Lung (tissue), 12 donors: ENCODE data around the gene TMEM61. TPM values are rescaled to one million over a fixed set of nuclear protein-coding genes. Genes with fewer than 3 reads are reported as not detected.
"Not testable (repeated sequence)": the region's sequence is repeated elsewhere in the genome, so short reads cannot be mapped to it uniquely, and the experiment has no call there.

Experiments used
- ATAC-seq: fragments of 200-7000 bp; cut with Tn5 transposase; one replicate; pipeline ENCODE4 v1.9.1; 2020; ENCODE audit warnings: moderate number of reproducible peaks; ENCODE audit not compliant: insufficient read depth, low FRiP score
- DNase-seq, 3 donors: peaks; one replicate each; pipeline ENCODE4 v3.0.0-alpha.2; 2013 to 2017
- H3K27ac ChIP-seq, 2 donors: one replicate each; pipeline ENCODE4 v1.5.1; 2013; ENCODE audit warnings: mild to moderate bottlenecking in 2 of 2, moderate library complexity in 2 of 2, control low read depth in 1 of 2, inconsistent platforms in 1 of 2, low read depth in 1 of 2, low read length in 1 of 2
- H3K27me3 ChIP-seq, 3 donors: one replicate each; pipeline ENCODE4 v1.5.1; 2013; ENCODE audit warnings: low read length in 2 of 3; ENCODE audit not compliant: control insufficient read depth in 3 of 3, insufficient read depth in 3 of 3
- H3K36me3 ChIP-seq, 4 donors: one replicate each; pipeline ENCODE4 v1.5.1; 2013; ENCODE audit warnings: low read length in 4 of 4, mild to moderate bottlenecking in 1 of 4, moderate library complexity in 1 of 4; ENCODE audit not compliant: control insufficient read depth in 4 of 4, insufficient read depth in 4 of 4
- H3K4me1 ChIP-seq, 5 donors: one replicate each; pipeline ENCODE4 v1.5.1; 2013; ENCODE audit warnings: low read length in 5 of 5, mild to moderate bottlenecking in 2 of 5, moderate library complexity in 1 of 5; ENCODE audit not compliant: control insufficient read depth in 5 of 5, insufficient read depth in 5 of 5
- H3K4me3 ChIP-seq: one replicate; pipeline ENCODE4 v1.5.1; 2013; ENCODE audit warnings: mild to moderate bottlenecking, control low read depth, moderate library complexity
- H3K9ac ChIP-seq, 2 donors: one replicate each; pipeline ENCODE4 v1.5.1; 2013; ENCODE audit warnings: low read length in 2 of 2, control low read depth in 1 of 2; ENCODE audit not compliant: insufficient read depth in 1 of 2
- H3K9me3 ChIP-seq, 4 donors: one replicate each; pipeline ENCODE4 v1.5.1; 2013; ENCODE audit warnings: low read length in 3 of 4, mild to moderate bottlenecking in 1 of 4, moderate library complexity in 1 of 4; ENCODE audit not compliant: control insufficient read depth in 4 of 4, insufficient read depth in 3 of 4
- WGBS, 2 donors: extraction: QIAGEN DNeasy Blood & Tissue Kit; methylation state at CpG; one replicate each; pipeline ENCODE4 v1.1.7; 2013; 5-methylcytosine and 5-hydroxymethylcytosine counted together
- polyA plus RNA-seq, 2 donors: library from polyadenylated mRNA; stranded (reverse); fragments of 200-250 nt; gene quantifications; one replicate each; pipeline ENCODE4 v1.2.1, GENCODE V29; 2013
- total RNA-seq, 2 donors: library from RNA; depleted of rRNA in 1 of 2; stranded (reverse); fragments of >200 nt in 1 of 2; gene quantifications; one replicate each; pipeline ENCODE4 v1.2.1, GENCODE V29; 2014 to 2021
- TF ChIP-seq, protein P1 (sequence below): IDR thresholded peaks from 2 replicates; pipeline ENCODE4 v1.5.1; 2012; ENCODE audit warnings: mild to moderate bottlenecking; ENCODE audit errors: control extremely low read depth, extremely low read depth
- donor health status: control.
- donor health status: control.
- donor health status: Bipolar disorder and iron deficiency.
- donor health status: healthy.
- donor health status: DM: yes; HTN: yes; CAD: no.

Gene TMEM61
- total and polyA plus RNA-seq, 4 donors: 0.91 to 2.1 (median 1.3) TPM

- Histone ChIP-seq H3K27ac (no peak overlapping the region), H3K4me1 (peaks cover 0 to 4% (median 0%) of the 10 kb centered on the region in 5 donors), H3K9me3 (no peaks in the 10 kb centered on the region), H3K9ac (no peak overlapping the region), H3K4me3 (no peak overlapping the region), H3K27me3 (no peaks in the 10 kb centered on the region), H3K36me3 (no peaks in the 10 kb centered on the region)
- ATAC-seq (no peak), DNase-seq (no peak)
- TF ChIP-seq, protein P1, sequence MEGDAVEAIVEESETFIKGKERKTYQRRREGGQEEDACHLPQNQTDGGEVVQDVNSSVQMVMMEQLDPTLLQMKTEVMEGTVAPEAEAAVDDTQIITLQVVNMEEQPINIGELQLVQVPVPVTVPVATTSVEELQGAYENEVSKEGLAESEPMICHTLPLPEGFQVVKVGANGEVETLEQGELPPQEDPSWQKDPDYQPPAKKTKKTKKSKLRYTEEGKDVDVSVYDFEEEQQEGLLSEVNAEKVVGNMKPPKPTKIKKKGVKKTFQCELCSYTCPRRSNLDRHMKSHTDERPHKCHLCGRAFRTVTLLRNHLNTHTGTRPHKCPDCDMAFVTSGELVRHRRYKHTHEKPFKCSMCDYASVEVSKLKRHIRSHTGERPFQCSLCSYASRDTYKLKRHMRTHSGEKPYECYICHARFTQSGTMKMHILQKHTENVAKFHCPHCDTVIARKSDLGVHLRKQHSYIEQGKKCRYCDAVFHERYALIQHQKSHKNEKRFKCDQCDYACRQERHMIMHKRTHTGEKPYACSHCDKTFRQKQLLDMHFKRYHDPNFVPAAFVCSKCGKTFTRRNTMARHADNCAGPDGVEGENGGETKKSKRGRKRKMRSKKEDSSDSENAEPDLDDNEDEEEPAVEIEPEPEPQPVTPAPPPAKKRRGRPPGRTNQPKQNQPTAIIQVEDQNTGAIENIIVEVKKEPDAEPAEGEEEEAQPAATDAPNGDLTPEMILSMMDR: no peak
- WGBS, 2 donors: 89 to 91% methylated on average over 4 of the region's 4 CpGs
These were observed 43.6 kb upstream of the TMEM61 start for GRCh38 chr1:54936791-54937190.

DNA sequence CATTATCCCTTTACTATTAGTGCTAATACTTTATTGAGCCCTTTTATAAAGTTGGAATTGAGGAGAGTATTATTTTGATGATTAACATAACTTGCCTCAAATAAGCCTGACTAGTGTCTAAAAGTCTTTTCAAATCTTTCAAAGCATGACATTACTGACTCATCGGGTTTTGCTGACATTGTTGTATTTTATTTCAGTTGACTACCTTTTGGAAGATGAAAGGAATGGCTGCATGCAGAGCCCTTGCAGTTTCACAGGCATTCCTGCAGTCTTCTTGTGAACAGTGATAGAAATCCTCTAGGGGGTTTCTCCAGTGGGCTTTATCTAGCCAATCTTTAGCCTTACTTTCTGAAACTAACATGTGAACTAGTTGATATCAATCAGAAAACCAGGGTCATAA lies 43.0 kb upstream of the TMEM61 start:
- WGBS, 2 donors: 74 to 80% methylated on average over 1 of the region's 1 CpG
- Histone ChIP-seq H3K4me1 (peaks cover 0 to 4% (median 0%) of the 10 kb centered on the region in 5 donors), H3K36me3 (no peaks in the 10 kb centered on the region), H3K27me3 (no peaks in the 10 kb centered on the region), H3K9ac (no peak overlapping the region), H3K27ac (no peak overlapping the region), H3K9me3 (no peaks in the 10 kb centered on the region), H3K4me3 (no peak overlapping the region)
- DNase-seq (no peak), ATAC-seq (no peak)
- TF ChIP-seq, protein P1: no peak

DNA sequence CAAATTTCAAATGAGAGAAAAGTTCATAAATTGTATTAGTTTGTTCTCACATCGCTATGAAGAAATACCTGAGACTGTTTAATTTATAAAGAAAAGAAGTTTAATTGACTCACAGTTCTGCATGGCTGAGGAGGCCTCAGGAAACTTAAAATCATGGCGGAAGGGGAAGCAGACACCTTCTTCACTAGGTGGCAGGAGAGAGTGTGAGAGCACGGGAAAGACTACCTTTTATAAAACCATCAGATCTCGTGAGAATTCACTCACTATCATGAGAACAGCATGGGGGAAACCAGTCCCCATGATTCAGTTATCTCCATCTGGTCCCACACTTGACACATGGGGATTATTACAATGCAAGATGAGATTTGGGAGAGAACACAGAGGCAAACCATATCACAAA lies 41.5 kb upstream of the TMEM61 start:
- not testable (repeated sequence) for H3K9ac ChIP-seq, H3K27ac ChIP-seq, H3K4me1 ChIP-seq, H3K36me3 ChIP-seq, H3K4me3 ChIP-seq, DNase-seq, ATAC-seq, H3K27me3 ChIP-seq, H3K9me3 ChIP-seq
- 78 to 88% methylated on average over 4 of the region's 4 CpGs for WGBS, 2 donors

DNA sequence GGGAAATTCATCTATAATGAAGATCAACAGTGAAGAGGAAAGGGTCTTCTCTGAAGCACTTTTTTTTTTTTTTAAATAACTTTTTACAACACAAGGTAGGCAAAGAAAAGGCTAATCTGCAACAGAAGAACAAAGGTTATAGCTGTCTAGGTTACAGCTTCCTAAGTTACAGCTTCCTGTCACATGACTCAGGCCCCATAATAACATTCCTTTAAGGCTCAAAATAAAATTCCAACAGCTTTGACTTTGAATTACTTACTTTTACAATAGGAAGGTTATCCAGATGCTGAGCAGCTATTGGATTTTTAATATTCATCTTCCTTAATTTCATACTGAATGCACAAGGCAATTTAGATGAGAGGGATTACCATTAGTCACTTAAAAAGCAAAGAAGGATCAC lies 40.4 kb upstream of the TMEM61 start:
- Histone ChIP-seq H3K4me3 (no peak overlapping the region), H3K9me3 (no peaks in the 10 kb centered on the region), H3K4me1 (peaks cover 0 to under 1% (median 0%) of the 10 kb centered on the region in 5 donors), H3K27ac (no peak overlapping the region), H3K36me3 (no peaks in the 10 kb centered on the region), H3K27me3 (no peaks in the 10 kb centered on the region), H3K9ac (no peak overlapping the region)
- ATAC-seq (no peak), DNase-seq (peak in 1 of 3 donors; percentile 10)
- TF ChIP-seq, protein P1: no peak
